Stomach (tissue), 9 donors: ENCODE results near the gene CD300E. TPM values are rescaled to one million over a fixed set of nuclear protein-coding genes. Genes with fewer than 3 reads are reported as not detected.

Experiments
- DNase-seq, 2 donors: peaks; one replicate each; pipeline versions ENCODE4 v3.0.0 to v3.0.0-alpha.2; 2013 to 2019
- H3K27ac ChIP-seq, 5 donors: fragments of 200-600 bp in 4 of 5; sonication (generic) in 4 of 5; one replicate each; pipeline ENCODE4 v1.5.1; 2013 to 2019; ENCODE audit warnings: mild to moderate bottlenecking in 1 of 5, moderate library complexity in 1 of 5
- H3K27me3 ChIP-seq, 3 donors: fragments of 200-600 bp; sonication (generic); one replicate each; pipeline ENCODE4 v1.5.1; 2017 to 2019; ENCODE audit warnings: mixed run types in 1 of 3
- H3K36me3 ChIP-seq, 4 donors: fragments of 200-600 bp; sonication (generic); 1 replicate in 3 of 4; 2 replicates in 1 of 4; pipeline ENCODE4 v1.5.1; 2016 to 2019
- H3K4me1 ChIP-seq, 4 donors: fragments of 200-600 bp; sonication (generic); one replicate each; pipeline ENCODE4 v1.5.1; 2016 to 2019
- H3K4me3 ChIP-seq, 4 donors: fragments of 200-600 bp; sonication (generic) in 3 of 4; one replicate each; pipeline ENCODE4 v1.5.1; 2016 to 2019; ENCODE audit warnings: mild to moderate bottlenecking in 1 of 4
- H3K9me3 ChIP-seq, 4 donors: fragments of 200-600 bp; sonication (generic); one replicate each; pipeline ENCODE4 v1.5.1; 2016 to 2019
- CTCF ChIP-seq, 7 experiments: fragments of 450-650 bp in 4 of 7; fragments of 200-600 bp in 3 of 7; sonication (generic) in 3 of 7; IDR thresholded peaks; one replicate each; pipeline ENCODE4 v1.5.1; 2016 to 2019; ENCODE audit warnings: antibody characterized with exemption in 7 of 7, control low read depth in 2 of 7, mild to moderate bottlenecking in 1 of 7
- EP300 ChIP-seq: sonication (generic); formaldehyde crosslinking; IDR thresholded peaks from one replicate; pipeline ENCODE4 v1.6.1; 2017; ENCODE audit warnings: antibody characterized with exemption
- POLR2A ChIP-seq, 4 donors: fragments of 450-650 bp; IDR thresholded peaks; one replicate each; pipeline ENCODE4 v1.6.1; 2016; ENCODE audit warnings: antibody characterized with exemption in 4 of 4, control low read depth in 2 of 4, mild to moderate bottlenecking in 1 of 4, moderate library complexity in 1 of 4
- POLR2AphosphoS5 ChIP-seq, 3 donors: sonication (generic); formaldehyde crosslinking; IDR thresholded peaks; one replicate each; pipeline ENCODE4 v1.6.1; 2016; ENCODE audit warnings: antibody characterized with exemption in 3 of 3
- WGBS, 5 donors: extraction: QIAGEN DNeasy Blood & Tissue Kit in 3 of 5; methylation state at CpG; one replicate each; pipeline versions ENCODE4 v1.1.5 to v1.1.7; 2013 to 2018; 5-methylcytosine and 5-hydroxymethylcytosine counted together
- intact Hi-C: fragments of 100-400 bp; cut with DNase I; formaldehyde crosslinking; loops from one replicate; pipeline ENCODE4 v1.15.1; 2023; ENCODE audit warnings: low total_unique reads
- polyA plus RNA-seq, 3 donors: library from polyadenylated mRNA; stranded (reverse); fragments of 200-250 nt; gene quantifications; one replicate each; pipeline ENCODE4 v1.2.3, GENCODE V29; 2013
- total RNA-seq, 5 donors: library from RNA; depleted of rRNA; stranded (reverse); fragments of >200 nt; gene quantifications; one replicate each; pipeline versions ENCODE4 v1.1.0 to v1.2.3, GENCODE V29; 2014 to 2016
- donor health status: healthy with polysubstance abuse.
- donor health status: Bipolar disorder and iron deficiency.
- donor health status: healthy.

CD300E gene
- total and polyA plus RNA-seq, 8 donors: 0.15 to 7.6 (median 0.37) TPM; not detected in 3

GRCh38 chr17:74643826-74644225 lies 20.3 kb upstream of the CD300E start:
- intact Hi-C loops: no loop called here
- H3K4me1 ChIP-seq: peaks cover 0 to 8% (median 0%) of the 10 kb centered on the region in 4 donors
- H3K9me3 ChIP-seq: no peaks in the 10 kb centered on the region
- no peak overlapping the region for H3K4me3 ChIP-seq
- H3K27me3 ChIP-seq: peaks cover 0 to 51% (median 9%) of the 10 kb centered on the region in 3 donors
- no peak for DNase-seq
- no peaks in the 10 kb centered on the region for H3K36me3 ChIP-seq
- TF ChIP-seq POLR2A (IDR thresholded peaks at IDR 0.05) (no peak), POLR2AphosphoS5 (IDR thresholded peaks at IDR 0.05) (no peak), CTCF (IDR thresholded peaks at IDR 0.05) (no peak), EP300 (no peak)
- no peak overlapping the region for H3K27ac ChIP-seq

GRCh38 chr17:74642995-74643394 lies 19.5 kb upstream of the CD300E start:
- H3K27ac ChIP-seq: no peak overlapping the region
- no peak for DNase-seq
- intact Hi-C loops: no loop called here
- peaks cover 0 to 50% (median 7%) of the 10 kb centered on the region in 3 donors for H3K27me3 ChIP-seq
- 75 to 83% (median 81%) methylated on average over 7 of the region's 7 CpGs for WGBS, 5 donors
- H3K9me3 ChIP-seq: no peaks in the 10 kb centered on the region
- H3K4me3 ChIP-seq: no peak overlapping the region
- peaks cover 0 to 8% (median 0%) of the 10 kb centered on the region in 4 donors for H3K4me1 ChIP-seq
- TF ChIP-seq CTCF (IDR thresholded peaks at IDR 0.05) (no peak), POLR2A (IDR thresholded peaks at IDR 0.05) (no peak), POLR2AphosphoS5 (IDR thresholded peaks at IDR 0.05) (no peak), EP300 (no peak)
- no peaks in the 10 kb centered on the region for H3K36me3 ChIP-seq

- Histone ChIP-seq H3K27me3 (peaks cover 0 to 50% (median 2%) of the 10 kb centered on the region in 3 donors), H3K4me3 (no peak overlapping the region), H3K9me3 (no peaks in the 10 kb centered on the region), H3K4me1 (peaks cover 0 to 13% (median 0%) of the 10 kb centered on the region in 4 donors), H3K27ac (no peak overlapping the region), H3K36me3 (no peaks in the 10 kb centered on the region)
- intact Hi-C loops: no loop called here
- no peak for DNase-seq
- TF ChIP-seq CTCF (IDR thresholded peaks at IDR 0.05) (no peak), EP300 (no peak), POLR2A (IDR thresholded peaks at IDR 0.05) (no peak), POLR2AphosphoS5 (IDR thresholded peaks at IDR 0.05) (no peak)
- WGBS, 5 donors: 16 to 41% (median 34%) methylated on average over 4 of the region's 4 CpGs
Measured at GRCh38 chr17:74642556-74642955, 19.0 kb upstream of the CD300E start.

GRCh38 chr17:74641958-74642298 lies 18.4 kb upstream of the CD300E start:
- Histone ChIP-seq H3K27me3 (peaks cover 0 to 53% (median 0%) of the 10 kb centered on the region in 3 donors), H3K36me3 (no peaks in the 10 kb centered on the region), H3K9me3 (no peaks in the 10 kb centered on the region), H3K27ac (no peak overlapping the region), H3K4me3 (no peak overlapping the region), H3K4me1 (peaks cover 0 to 13% (median 0%) of the 10 kb centered on the region in 4 donors)
- intact Hi-C loops: no loop called here
- 68 to 81% (median 76%) methylated on average over 2 of the region's 2 CpGs for WGBS, 5 donors
- TF ChIP-seq POLR2A (IDR thresholded peaks at IDR 0.05): no peak
- TF ChIP-seq POLR2AphosphoS5 (IDR thresholded peaks at IDR 0.05): no peak
- no peak for TF ChIP-seq EP300
- TF ChIP-seq CTCF (IDR thresholded peaks at IDR 0.05): no peak
- no peak for DNase-seq
